HG03575 (cell line): Measurements from ENCODE around the gene PHLDB1.
"Not testable (repeated sequence)": the region's sequence is repeated elsewhere in the genome, so short reads cannot be mapped to it uniquely, and the experiment has no call there.

Experiments used
- ATAC-seq: cut with Tn5 transposase; IDR thresholded peaks from one replicate; pipeline ENCODE4 v1.9.1; 2021; ENCODE audit not compliant: unreplicated experiment, insufficient number of reproducible peaks, low FRiP score; ENCODE audit errors: extremely low read depth

PHLDB1 gene

DNA sequence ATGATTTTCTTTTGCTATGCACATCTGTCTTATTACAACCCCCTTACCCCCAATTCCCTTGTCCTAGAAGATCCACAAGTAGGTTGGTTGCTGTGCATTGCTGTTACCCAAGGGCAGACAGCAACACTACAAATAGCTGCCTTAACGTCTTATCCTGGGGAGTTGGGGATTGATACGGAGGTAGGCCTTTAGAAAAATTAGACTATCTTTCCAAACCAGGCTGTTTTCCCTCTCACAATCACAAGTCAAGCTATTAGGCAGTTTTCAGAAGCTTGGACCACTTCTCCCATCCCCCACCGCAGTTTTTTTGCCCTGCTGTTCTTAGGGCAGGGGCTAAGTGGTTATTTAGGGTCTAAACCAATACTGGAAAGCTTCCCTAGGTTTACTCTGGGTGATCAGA lies 2.8 kb upstream of the PHLDB1 start:
- no peak for ATAC-seq

- ATAC-seq: no peak
Measured at GRCh38 chr11:118605116-118605867, 2.1 kb upstream of the PHLDB1 start.

DNA sequence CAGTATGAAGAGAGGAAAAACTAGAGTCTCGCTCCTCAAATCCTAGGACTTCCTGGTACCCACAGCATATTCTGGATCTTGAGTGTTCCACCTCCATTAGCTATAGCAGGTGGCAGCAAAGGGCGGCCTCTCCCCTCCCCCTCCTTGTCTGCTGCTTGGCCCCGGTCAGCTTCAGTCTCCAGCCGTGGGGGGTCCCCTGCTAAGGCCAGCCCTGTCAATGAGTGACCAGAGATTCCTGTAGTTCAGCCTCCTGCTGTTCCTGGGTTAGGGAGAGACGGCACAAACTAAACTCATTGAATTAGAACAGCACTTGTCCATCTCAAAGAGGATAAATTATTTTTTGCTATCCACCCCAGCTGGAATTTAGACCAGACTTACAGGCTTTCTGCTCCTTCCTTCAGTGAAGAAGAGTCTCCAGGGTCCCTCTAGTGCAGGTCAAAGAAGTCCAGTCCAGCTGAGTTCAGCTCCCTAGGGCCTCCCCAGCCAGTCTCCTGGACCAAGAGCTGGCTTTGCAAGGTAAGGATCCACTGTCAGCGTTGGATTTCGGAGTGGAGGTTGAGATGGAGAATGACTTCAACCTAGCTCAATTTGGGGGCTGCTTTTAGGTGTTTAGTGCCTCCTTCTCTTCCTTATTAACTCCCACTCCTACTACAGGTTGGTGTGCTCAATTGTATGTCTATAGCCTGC lies 1.1 kb upstream of the PHLDB1 start:
- ATAC-seq: no peak

DNA sequence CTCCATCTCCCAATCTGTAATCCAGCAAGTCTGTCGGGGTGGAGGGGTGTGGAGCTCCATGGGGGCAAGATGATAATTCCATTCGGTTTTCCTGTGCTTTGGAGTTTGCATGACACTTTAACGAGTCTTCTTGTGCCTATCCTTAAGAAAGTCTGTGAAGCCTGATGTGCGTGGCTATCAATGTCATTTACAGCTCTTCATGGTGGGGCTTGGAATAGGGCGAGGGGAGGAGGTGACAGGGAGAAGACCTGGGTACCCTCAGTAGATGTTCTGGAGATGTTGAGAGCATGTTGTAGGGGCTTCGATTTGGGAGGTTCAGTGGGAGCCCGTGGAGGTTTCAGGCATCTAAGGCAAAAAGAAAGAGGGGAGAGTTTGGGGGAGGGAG lies 579 bp upstream of the PHLDB1 start:
- ATAC-seq: no peak

DNA sequence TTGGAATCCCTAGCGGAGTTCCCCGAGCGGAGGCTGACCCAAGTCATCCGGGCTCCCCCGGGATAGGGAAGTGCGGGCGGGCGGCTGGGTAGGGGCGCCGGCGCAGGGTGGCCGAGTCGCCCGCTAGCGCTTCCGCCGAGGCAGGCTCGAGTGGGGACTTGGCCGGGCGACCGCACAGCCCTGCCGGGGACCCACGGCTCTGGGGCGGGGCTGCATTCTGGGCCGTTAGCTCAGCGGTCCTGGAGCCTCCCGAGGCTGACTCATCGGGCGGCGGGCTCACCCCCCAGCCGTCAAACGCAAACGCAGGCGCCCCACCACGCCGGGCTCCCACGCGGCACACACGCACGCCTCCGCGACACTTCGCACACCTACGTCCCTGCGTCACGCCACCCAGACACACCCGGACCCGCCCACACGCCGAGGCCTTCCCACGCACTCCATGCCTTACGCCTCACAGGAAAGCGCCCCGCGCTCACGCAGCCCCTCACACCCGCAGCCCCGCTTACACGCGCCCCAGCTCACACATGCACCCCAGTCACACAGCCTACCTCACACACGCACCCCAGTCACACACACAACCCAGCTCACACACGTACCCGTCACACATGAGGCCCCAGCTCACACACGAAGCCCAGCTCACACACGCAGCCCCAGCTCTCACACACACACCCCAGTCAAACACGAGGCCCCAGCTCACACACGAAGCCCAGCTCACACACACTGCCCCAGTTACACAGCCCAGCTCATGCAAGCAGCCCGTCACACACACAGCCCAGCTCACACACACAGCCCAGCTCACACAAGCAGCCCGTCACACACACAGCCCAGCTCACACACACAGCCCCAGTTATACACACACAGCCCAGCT lies 1.2 kb downstream of the PHLDB1 start:
- ATAC-seq: no peak

GRCh38 chr11:118609380-118610224 lies 2.2 kb downstream of the PHLDB1 start:
- no peak for ATAC-seq

- ATAC-seq: no peak
Measured at GRCh38 chr11:118610225-118610772, 2.9 kb downstream of the PHLDB1 start.

- no peak for ATAC-seq
Measured at GRCh38 chr11:118610773-118611432, 3.5 kb downstream of the PHLDB1 start.

GRCh38 chr11:118611433-118611795 lies 4.0 kb downstream of the PHLDB1 start:
- not testable (repeated sequence) for ATAC-seq

GRCh38 chr11:118612378-118612777 lies 5.0 kb downstream of the PHLDB1 start:
- no peak for ATAC-seq

GRCh38 chr11:118614511-118614910 lies 7.1 kb downstream of the PHLDB1 start:
- ATAC-seq: no peak

DNA sequence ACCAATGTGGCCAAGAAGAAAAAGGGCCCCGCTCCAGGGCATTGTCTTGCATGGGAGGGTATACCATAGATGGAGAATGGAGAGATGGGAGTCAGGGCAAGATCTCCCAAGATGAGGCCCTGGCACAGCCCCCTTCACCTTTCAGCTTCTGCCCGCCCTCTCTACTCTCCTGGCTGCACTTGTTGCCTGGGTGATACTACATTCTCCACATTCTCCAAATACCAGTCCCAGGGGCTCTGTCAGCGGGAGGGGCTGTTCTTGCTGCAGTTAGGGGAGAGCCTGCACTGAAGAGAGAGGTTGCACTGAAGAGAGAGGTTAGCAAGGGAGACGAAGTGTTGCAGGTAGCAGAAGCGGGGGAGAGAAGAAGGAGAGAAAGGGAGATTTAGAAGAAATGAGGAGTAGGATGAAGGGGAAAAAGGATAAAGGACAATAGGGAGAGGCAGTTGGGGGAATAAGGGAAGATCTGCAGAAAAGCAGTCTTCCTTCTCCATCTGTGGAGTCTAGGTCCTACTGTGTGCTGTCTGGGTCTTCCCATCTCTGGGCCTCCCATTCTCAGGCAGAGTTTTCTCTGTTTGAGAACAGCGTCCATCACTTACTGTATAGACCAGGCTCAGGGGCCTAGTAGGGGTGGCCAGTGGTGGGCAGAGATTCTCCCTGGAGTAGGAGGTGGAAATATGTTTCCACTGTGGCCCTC lies 8.0 kb downstream of the PHLDB1 start:
- no peak for ATAC-seq

GRCh38 chr11:118615976-118616371 lies 8.6 kb downstream of the PHLDB1 start:
- ATAC-seq: no peak

DNA sequence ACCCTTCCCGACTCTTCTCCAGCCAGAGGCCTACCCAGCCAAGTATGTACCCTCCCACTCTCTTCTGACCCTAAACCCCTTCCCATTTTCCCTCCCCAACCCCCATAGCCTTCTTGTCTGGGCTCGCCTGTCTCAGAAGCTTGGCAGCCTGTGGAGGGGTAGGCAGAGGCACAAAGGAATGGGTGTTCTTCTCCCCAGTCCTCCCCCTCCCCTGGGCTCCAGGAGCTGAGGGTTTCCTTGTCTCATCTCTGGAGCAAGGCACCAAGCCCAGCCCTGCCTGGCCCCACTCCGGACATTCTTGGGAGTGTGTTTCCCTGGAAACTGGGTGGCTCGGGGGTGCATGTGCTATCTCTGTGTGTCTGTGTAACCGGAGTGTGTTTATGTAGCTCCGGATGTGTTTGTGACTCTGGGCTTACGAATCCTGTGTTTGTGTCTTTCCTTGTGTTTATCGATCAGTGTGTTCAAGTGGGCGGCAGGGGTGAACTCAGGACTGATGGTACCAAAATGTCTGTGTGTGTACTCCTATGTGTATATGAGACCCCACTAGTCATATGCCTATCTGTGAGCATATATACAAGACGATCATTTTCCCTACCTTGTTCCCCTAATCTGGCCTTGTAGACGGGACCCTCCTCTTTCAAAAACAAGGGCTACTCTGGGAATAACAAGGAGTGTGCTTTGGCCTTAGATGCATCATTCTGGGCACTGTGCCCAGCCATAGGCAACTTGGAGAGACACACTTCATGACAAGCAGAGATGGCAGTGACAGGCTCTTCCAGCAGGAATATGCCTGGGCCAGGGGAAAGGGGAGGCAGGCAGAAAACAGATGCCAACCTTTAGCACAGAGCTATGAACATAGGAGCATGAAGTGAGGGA lies 10.9 kb downstream of the PHLDB1 start:
- ATAC-seq: no peak

DNA sequence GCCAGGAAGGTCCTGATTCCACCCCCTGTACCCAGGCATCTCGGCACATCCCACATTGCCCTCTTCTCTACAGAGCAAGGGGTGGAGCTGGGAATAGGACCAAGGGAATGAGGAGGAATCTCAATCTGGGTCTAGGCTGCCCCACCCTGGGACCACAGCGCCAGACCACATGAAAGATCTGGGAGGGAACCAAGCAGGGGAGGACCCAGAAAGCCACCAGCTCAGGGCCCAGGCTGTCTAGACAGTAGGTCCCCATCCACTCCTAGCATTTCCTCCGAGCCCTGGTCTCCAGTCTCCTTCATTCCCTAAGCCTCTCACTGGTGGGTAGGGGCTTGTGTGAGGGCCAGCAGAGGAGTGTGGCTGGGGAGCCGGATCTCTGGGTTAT lies 11.6 kb downstream of the PHLDB1 start:
- no peak for ATAC-seq

DNA sequence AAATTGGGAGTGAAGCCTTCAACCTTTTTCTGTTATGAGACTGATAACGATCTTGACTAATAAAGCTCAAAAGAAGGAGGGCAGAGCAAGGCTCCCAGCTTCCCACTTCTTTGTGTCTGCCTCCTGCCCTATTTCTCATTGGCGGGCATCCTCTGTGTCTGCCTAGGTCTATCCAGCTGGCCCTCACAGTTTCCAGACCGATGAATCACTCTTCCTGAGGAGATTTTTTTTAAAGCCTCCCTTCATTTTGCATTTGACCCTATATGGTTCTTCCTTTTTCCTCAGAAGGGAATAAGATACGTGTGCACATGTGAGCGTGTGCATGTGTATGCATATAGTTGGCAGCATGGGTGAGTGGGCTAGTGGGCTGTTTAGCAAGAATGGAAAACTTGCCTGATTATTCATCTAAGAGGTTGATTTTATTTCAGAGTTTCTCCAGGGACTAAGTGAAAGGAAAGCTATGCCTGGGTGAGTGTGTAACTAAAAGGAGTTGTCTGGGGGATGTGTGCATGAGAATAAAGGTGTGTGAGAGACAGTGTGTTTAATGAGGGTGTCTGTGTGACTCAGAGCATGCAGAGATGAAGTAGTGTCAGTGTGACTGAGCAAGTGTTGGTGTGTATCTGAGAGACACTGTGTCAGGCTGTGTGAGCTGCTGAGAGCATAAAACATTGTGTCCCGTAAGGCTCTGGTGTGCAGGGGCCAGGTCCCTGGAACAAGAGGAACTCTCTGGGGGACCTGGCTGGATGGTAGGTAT lies 12.2 kb downstream of the PHLDB1 start:
- ATAC-seq: no peak
